ENCODE results near the gene C4BPA.

Gene C4BPA

GRCh38 chr1:207089627-207090355 lies 14.2 kb upstream of the C4BPA start:
- Histone ChIP-seq H3K4me3 (no peak overlapping the region), H3K27ac (no peak overlapping the region)
- DNase-seq (ENCODE audit: low spot score), result no peak
- no peak for TF ChIP-seq CTCF (IDR thresholded peaks at IDR 0.05)

- TF ChIP-seq CTCF (IDR thresholded peaks at IDR 0.05), result no peak
- H3K27ac ChIP-seq, result no peak overlapping the region
- no peak overlapping the region for H3K4me3 ChIP-seq
- DNase-seq (ENCODE audit: low spot score), result no peak
Observed at GRCh38 chr1:207091200-207091908, 12.7 kb upstream of the C4BPA start.

- no peak for TF ChIP-seq CTCF (IDR thresholded peaks at IDR 0.05)
- Histone ChIP-seq H3K4me3 (no peak overlapping the region), H3K27ac (no peak overlapping the region)
- no peak for DNase-seq (ENCODE audit: low spot score)
Observed at GRCh38 chr1:207093944-207094343, 10.1 kb upstream of the C4BPA start.

GRCh38 chr1:207097871-207098324 lies 6.1 kb upstream of the C4BPA start:
- TF ChIP-seq CTCF (IDR thresholded peaks at IDR 0.05), result no peak
- Histone ChIP-seq H3K27ac (no peak overlapping the region), H3K4me3 (no peak overlapping the region)
- DNase-seq (ENCODE audit: low spot score), result no peak

GRCh38 chr1:207101720-207102119 lies 2.3 kb upstream of the C4BPA start:
- no peak overlapping the region for H3K4me3 ChIP-seq
- TF ChIP-seq CTCF (IDR thresholded peaks at IDR 0.05), result no peak
- H3K27ac ChIP-seq, result no peak overlapping the region
- no peak for DNase-seq (ENCODE audit: low spot score)

- TF ChIP-seq CTCF (IDR thresholded peaks at IDR 0.05), result no peak
- Histone ChIP-seq H3K4me3 (no peak overlapping the region), H3K27ac (no peak overlapping the region)
- DNase-seq (ENCODE audit: low spot score), result no peak
Observed at GRCh38 chr1:207102146-207102545, 1.9 kb upstream of the C4BPA start.

GRCh38 chr1:207102659-207103058 lies 1.4 kb upstream of the C4BPA start:
- TF ChIP-seq CTCF (IDR thresholded peaks at IDR 0.05), result no peak
- DNase-seq (ENCODE audit: low spot score), result no peak
- no peak overlapping the region for H3K27ac ChIP-seq

More at GRCh38 chr1:207102659-207103058, 1.4 kb upstream of the C4BPA start:
- H3K4me3 ChIP-seq, result no peak overlapping the region

Measured in coronary artery (tissue), 2 donors.